ENCODE results near the gene HFE. TPM values are rescaled to one million over a fixed set of nuclear protein-coding genes. Genes with fewer than 3 reads are reported as not detected.
A peak's percentile ranks its signal among the peaks of the same experiment; 100 is the strongest.

HFE gene
- total and polyA plus RNA-seq, 2 of the 13 experiments (the other 11 are each of a cell fraction or from before 2014, with no cell fraction given) = 3.7 to 6.3 TPM

GRCh38 chr6:26044140-26045064 is 42.8 kb upstream of the HFE start (continued):
- TF ChIP-seq, protein P1, sequence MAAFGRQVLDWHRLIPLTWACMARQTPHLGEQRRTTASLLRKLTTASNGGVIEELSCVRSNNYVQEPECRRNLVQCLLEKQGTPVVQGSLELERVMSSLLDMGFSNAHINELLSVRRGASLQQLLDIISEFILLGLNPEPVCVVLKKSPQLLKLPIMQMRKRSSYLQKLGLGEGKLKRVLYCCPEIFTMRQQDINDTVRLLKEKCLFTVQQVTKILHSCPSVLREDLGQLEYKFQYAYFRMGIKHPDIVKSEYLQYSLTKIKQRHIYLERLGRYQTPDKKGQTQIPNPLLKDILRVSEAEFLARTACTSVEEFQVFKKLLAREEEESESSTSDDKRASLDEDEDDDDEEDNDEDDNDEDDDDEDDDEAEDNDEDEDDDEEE (CRISPR knock-in tag; IDR thresholded peaks at IDR 0.05) = peak; percentile 70; the same call in 1 of the 2 replicates
- TF ChIP-seq ZFYVE20 (CRISPR knock-in tag; IDR thresholded peaks at IDR 0.05; ENCODE audit: borderline replicate concordance, low read depth) (no peak), ZMYM4 (CRISPR knock-in tag; IDR thresholded peaks at IDR 0.05) (no peak; the same call in none of the 2 replicates), ARNTL (CRISPR knock-in tag; IDR thresholded peaks at IDR 0.05) (no peak), KMT2B (CRISPR knock-in tag; IDR thresholded peaks at IDR 0.05) (peak; percentile 18; the same call in 1 of the 2 replicates), BRF2 (CRISPR knock-in tag; IDR thresholded peaks at IDR 0.05) (no peak), ZNF501 (CRISPR knock-in tag; IDR thresholded peaks at IDR 0.05) (peak; percentile 98), ZFP62 (CRISPR knock-in tag; IDR thresholded peaks at IDR 0.05) (no peak), ZNF121 (CRISPR knock-in tag; IDR thresholded peaks at IDR 0.05) (no peak), ZSCAN12 (CRISPR knock-in tag; IDR thresholded peaks at IDR 0.05) (no peak; the same call in 1 of the 2 replicates), SMARCC2 (IDR thresholded peaks at IDR 0.05) (no peak), JUN (CRISPR knock-in tag; IDR thresholded peaks at IDR 0.05) (no peak), ASH2L (IDR thresholded peaks at IDR 0.05; ENCODE audit: insufficient read length, low read depth, low read length) (peak; percentile 43), CREM (IDR thresholded peaks at IDR 0.05) (no peak; the same call in 1 of the 2 replicates), CREM (CRISPR knock-in tag; IDR thresholded peaks at IDR 0.05) (no peak), EEA1 (CRISPR knock-in tag; IDR thresholded peaks at IDR 0.05; ENCODE audit: borderline replicate concordance) (no peak), MAFF (IDR thresholded peaks at IDR 0.05; ENCODE audit: low read depth, low read length) (no peak), JUNB (CRISPR knock-in tag; IDR thresholded peaks at IDR 0.05; ENCODE audit: borderline replicate concordance) (0 out of 2 replicates have a peak, but pooled peaks have one; percentile 36), ZMYM3 (CRISPR knock-in tag; IDR thresholded peaks at IDR 0.05) (0 out of 2 replicates have a peak, but pooled peaks have one; percentile 48), SMYD3 (CRISPR knock-in tag; IDR thresholded peaks at IDR 0.05) (0 out of 2 replicates have a peak, but pooled peaks have one; percentile 28), ZNF687 (CRISPR knock-in tag; IDR thresholded peaks at IDR 0.05) (peak; percentile 84)
- TF ChIP-seq, protein P2, sequence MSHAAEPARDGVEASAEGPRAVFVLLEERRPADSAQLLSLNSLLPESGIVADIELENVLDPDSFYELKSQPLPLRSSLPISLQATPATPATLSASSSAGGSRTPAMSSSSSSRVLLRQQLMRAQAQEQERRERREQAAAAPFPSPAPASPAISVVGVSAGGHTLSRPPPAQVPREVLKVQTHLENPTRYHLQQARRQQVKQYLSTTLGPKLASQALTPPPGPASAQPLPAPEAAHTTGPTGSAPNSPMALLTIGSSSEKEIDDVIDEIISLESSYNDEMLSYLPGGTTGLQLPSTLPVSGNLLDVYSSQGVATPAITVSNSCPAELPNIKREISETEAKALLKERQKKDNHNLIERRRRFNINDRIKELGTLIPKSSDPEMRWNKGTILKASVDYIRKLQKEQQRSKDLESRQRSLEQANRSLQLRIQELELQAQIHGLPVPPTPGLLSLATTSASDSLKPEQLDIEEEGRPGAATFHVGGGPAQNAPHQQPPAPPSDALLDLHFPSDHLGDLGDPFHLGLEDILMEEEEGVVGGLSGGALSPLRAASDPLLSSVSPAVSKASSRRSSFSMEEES (CRISPR knock-in tag; IDR thresholded peaks at IDR 0.05) = no peak
